DMS 273 treated with DMSO at 0.1 percent for 48 hours (cell line): ENCODE measurements around the gene RAPGEF5.

Experiments used
- DNase-seq: peaks from one replicate; lab custom pipeline; 2025; lab: John Stamatoyannopoulos, UW

Gene RAPGEF5

GRCh38 chr7:22267930-22268615 is 88.9 kb downstream of the RAPGEF5 start:
- DNase-seq: no peak

DNA sequence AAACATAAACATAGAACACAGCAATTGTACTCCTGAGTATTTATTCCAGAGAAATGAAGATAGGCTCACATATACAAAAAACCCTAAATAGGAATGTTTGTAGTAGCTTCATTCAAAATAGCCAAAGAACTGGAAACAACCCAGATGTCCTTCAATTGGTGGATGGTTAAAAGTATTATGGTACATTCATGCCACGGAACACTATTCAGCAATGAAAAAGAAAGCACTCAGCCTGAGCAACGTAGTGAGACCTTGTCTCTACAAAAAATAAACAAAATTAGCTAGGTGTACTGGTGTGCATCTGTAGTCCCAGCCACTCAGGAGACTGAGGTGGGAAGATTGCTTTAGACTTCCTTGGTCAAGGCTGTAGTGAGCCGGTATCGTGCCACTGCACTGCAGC is 94.4 kb downstream of the RAPGEF5 start:
- no peak for DNase-seq

- DNase-seq: no peak
Observed at GRCh38 chr7:22256541-22257096, 100.3 kb downstream of the RAPGEF5 start.

- no peak for DNase-seq
Observed at GRCh38 chr7:22255834-22256233, 101.1 kb downstream of the RAPGEF5 start.

GRCh38 chr7:22255342-22255741 is 101.6 kb downstream of the RAPGEF5 start:
- no peak for DNase-seq

DNA sequence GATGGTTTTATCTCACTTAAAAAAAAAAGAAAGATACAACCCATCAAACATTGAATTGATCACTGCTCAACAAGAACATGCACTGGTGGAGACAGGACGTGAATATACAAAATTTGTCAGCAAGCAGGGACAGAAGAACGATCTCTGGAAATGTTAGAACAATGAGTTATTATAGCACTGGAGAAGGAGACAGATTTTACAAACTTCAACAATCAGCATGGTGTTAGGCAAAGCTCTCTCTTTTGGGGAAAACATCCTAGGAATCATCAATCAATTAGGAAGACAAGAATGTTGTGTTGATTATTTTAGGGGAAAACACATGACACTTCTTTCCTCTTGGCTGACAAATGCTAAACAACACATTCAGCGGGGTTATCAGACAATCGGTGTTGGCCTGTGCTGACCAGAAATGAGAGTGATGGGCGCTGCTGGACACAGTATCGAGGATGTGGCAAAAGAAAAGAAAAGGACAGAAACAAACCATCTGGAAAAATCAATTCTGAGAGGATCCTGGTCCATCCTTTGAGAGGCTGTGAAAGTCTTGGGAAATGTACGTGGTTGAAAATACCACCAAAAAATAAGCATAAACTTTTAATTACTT is 103.9 kb downstream of the RAPGEF5 start:
- no peak for DNase-seq

DNA sequence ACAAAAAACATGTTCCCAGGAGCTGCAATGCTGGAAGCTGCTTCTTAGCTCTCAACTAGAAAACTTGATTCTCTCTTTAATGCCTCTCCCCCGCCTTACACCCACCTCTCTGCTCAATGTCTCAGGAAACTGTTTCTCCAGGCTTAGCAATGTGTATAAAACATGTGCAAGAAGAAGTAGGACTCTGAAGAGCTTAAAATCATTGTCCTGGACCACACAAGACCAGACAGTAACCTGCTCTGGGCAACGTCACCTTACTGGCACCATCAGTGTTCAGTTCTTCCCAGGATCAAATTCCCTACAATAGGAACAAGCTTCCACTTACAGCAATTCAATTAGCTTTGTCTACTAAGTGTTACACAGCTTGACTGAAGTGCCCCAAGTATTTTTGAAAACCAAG is 104.9 kb downstream of the RAPGEF5 start:
- no peak for DNase-seq

DNA sequence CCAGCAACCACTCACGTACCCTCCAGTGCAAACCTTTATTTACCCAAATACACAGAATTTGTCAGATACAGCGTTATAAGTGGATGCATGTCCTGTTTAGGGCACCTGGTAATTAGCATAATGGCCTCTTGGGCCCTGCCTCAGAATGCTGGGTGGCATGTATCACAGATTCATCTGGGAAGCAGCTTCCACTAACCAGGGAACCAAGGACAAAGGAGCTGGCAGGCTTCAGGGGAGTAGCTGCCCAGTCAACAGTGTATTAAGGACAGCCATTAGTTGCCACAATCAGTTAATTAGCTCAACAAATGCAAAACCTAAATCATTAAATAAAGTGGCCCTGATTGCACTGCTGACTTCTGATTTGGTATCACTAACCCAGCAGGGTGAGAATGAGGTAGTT is 105.7 kb downstream of the RAPGEF5 start:
- no peak for DNase-seq

- no peak for DNase-seq
Observed at GRCh38 chr7:22250390-22250789, 106.6 kb downstream of the RAPGEF5 start.

GRCh38 chr7:22248111-22248809 is 108.7 kb downstream of the RAPGEF5 start:
- DNase-seq: no peak

DNA sequence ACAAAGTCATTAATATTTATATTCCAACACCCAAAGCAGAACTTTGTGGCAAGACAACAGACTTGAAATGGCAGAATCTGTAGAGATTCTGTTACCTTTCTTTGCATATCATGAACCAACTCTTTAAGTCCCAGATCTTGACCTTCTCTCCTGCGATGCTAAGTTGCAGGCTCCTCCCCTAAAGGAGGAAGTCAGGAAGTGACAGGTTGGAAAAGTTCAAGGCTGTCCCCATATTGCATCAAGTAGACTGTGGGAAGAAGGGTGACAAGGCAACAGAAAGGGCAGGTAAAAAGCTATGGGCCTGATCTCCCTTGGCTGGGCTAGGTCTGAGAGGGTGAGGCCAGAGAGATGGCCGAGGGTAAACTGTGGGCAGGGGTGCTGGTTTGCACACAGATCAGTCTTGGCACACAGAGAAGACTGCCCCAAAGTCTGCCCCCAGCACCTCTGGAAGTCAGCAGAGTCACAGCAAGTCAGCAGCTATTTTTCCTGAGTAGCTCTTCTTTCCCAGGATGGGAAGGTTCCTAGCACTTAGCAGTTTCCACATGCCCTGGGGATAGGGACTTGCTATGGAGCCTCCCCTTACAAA is 115.1 kb downstream of the RAPGEF5 start:
- no peak for DNase-seq

DNA sequence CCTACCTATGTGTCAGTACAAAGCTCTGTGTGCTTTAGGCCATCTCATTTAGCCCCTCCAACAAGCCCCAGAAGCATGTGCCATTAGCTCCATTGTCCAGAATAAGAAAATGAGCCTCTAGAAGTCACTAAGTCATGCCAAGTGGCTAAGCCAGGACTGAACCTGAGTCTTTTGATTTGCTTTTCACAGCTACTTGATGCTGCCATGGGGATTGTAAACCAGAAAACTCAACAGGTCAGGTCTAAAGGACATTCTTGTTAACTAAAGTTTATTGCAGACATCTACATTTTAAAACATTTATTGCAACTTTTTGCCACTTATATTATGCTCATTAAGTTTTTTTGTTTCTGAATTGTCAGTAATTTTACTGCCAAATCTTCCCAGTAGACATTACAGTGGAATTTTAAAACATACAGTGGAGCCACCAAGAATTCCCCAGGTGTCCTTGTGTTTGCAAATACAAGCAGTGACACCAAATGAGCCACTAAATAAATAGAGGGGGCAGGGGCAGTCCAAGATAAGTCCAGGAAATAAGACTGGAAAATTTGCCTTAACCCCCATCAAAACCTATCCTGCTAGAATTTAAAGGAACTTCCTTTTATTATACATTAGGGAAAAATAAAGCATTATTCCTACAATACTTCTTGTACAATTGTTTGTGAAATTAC is 115.9 kb downstream of the RAPGEF5 start:
- DNase-seq: no peak

GRCh38 chr7:22238354-22239311 is 118.3 kb downstream of the RAPGEF5 start:
- no peak for DNase-seq

DNA sequence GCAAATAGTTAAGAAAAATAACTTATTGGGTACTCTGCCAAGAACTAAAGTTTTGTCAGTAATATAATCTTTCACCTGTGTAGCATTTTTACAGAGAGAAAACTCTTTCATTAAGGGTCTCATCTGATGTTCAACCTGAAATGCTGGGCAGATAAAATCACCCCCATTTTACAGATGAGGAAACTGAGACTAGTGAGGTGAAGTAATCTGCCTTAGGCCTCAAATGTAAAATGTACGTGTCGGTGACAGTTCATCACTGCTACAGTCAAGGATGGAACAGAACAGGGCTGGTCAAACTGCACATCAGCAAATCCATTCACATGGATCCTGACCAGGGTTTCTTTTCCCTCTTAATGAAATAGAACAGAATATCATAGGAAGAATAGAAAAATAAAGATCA is 121.8 kb downstream of the RAPGEF5 start:
- DNase-seq: no peak

- no peak for DNase-seq
Observed at GRCh38 chr7:22234227-22234626, 122.7 kb downstream of the RAPGEF5 start.

DNA sequence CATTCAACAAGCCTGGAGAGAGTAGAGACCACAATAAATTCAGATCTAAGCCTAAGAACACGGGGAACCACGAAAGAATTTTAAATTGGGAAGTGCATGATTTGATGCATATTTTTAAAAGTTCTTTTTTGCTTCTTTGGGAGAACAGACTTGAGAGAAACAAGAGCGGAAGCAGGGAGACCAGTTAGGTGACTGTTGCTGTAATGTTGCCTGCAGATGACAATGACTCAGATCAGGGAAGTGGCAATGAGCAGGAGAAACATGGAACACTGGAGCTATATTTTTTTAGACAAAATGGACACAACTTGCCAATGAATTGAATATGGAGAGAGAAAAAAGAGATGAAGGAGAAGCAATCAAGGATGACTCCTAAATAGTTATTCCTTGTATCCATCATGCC is 125.1 kb downstream of the RAPGEF5 start:
- DNase-seq: no peak

DNA sequence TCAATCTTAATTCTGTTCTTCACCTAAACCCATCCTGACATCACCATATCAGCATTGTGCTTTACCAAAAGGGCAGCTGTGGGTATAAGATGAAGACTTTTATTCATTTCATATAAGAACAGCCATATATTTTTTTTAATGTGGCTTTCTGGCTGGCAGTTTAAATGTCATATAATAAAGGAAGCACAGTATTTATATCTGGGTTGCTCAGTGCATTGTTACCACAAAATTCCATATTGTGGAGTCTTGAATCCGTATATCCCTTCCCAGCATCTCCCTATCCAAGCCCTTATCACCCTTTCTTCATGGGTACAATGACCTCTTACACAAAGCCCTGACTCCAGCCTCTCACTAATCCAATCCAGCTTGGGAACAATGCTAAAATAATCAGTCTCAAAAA is 125.8 kb downstream of the RAPGEF5 start:
- DNase-seq: no peak

- DNase-seq: no peak
Observed at GRCh38 chr7:22230238-22230637, 126.7 kb downstream of the RAPGEF5 start.

DNA sequence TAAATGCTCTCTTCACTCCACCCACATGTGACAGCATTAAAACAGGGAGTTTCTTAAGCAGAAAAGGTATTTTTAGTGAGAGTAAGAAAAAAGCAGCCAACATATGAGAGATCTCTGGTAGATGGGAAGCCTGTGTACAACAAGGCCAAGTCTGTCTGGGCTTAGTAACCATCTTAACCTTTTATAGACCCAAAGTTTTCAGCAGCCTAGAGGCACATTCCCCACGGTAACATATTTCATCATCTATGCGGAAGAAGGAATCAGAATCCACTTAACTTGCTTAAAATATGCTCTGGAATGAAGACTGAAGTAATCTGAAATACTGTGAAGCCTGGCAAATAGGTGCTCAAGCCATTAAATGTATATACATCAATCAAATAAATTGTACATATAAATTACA is 127.8 kb downstream of the RAPGEF5 start:
- DNase-seq: no peak

GRCh38 chr7:22223807-22224206 is 133.1 kb downstream of the RAPGEF5 start:
- no peak for DNase-seq

GRCh38 chr7:22220941-22221340 is 136.0 kb downstream of the RAPGEF5 start:
- DNase-seq: no peak
